ENCODE data around the gene ATG4B.

ATG4B gene

GRCh38 chr2:241613017-241613780 lies 24.3 kb upstream of the ATG4B start:
- no peak for DNase-seq

GRCh38 chr2:241615041-241615440 lies 22.5 kb upstream of the ATG4B start:
- no peak for DNase-seq

- no peak for DNase-seq
Observed at GRCh38 chr2:241615522-241616052, 21.9 kb upstream of the ATG4B start.

GRCh38 chr2:241616168-241617125 lies 21.0 kb upstream of the ATG4B start:
- no peak for DNase-seq

DNA sequence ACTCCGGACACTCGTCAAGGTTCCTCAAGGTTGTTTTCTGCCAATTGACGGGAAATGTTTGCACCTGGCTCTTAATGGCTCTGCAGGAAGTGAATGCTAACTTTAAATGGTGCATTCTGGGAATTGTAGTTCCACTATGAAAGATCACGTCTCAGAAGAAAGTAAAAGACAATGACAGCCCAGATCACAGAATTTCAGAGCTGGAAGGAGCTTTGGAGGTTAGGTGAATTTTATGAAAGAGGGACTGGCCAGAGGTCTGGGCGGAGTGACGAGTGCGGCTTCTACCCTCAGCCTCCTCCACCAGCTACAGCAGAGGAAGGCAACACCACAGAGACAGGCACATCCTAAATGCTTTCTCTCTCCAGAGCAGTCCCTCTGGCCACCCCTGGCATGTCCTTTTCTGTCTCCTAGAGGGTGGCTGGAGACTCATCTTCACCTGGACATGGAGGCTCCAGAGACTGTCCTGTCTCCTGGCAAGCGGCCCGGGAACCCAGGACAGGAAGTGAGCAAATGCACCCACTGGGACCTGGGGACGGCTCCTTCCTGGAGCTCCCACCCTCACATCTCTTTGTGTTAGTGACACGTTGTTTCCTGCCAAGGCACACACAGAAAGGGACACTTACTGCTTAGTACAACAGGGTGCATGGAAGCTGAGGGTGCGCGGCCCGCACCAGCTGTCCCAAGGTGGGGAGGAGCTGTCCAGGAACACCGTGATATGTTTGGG lies 19.9 kb upstream of the ATG4B start:
- peak; percentile 10 for DNase-seq

DNA sequence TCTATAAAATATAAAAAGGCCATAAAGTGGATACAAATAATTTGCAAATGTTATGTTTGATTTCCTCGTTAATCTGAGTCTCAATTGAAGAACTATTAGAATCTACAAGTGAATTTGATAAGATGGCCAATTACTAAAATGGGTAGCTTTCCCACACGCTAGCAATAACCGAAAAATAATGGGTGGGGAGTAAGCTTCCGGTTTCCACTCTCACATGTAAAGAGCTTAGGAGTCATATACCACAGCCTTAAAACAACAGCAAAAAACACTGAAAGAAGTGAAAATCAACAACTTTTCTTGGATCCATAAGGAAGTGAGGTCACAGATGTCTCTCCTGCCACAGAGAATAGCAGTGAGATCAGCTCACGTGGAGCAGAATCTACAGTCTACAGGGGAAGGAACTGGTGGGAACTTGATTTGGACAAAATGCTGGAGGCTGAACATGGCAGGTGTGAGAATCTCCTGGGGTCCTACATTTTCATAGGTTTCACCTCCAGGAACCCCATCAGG lies 19.1 kb upstream of the ATG4B start:
- no peak for DNase-seq

GRCh38 chr2:241618829-241619228 lies 18.7 kb upstream of the ATG4B start:
- DNase-seq: no peak

DNA sequence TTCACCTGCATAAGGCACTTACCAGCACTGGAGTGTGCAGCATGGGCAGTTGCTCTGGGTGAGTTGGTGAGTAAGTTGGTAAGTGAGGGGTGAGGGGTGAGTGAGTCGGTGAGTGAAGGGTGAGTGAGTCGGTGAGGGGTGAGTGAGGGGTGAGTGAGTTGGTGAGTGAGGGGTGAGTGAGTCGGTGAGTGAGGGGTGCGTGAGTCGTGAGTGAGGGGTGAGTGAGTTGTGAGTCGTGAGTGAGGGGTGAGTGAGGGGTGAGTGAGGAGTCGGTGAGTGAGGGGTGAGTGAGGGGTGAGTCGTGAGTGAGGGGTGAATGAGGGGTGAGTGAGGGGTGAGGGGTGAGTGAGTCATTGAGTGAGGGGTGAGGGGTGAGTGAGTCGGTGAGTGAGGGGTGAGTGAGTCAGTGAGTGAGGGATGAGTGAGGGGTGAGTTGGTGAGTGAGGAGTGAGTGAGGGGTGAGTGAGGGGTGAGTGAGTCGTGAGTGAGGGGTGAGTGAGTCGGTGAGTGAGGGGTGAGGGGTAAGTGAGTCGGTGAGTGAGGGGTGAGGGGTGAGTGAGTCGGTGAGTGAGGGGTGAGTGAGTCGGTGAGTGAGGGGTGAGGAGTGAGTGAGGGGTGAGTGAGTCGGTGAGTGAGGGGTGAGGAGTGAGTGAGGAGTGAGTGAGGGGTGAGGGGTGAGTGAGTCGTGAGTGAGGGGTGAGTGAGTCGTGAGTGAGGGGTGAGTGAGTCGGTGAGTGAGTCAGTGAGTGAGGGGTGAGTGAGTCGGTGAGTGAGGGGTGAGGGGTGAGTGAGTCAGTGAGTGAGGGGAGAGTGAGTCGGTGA lies 17.7 kb upstream of the ATG4B start:
- DNase-seq: no peak

DNA sequence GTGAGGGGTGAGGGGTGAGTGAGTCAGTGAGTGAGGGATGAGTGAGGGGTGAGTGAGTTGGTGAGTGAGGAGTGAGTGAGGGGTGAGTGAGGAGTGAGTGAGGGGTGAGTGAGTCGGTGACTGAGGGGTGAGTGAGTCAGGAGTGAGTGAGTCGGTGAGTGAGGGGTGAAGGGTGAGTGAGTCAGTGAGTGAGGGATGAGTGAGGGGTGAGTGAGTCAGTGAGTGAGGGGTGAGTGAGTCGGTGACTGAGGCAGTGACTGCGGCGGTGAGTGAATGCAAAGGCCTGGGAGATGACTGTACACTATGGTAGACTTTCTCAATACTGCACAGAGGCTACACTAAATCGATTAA lies 17.1 kb upstream of the ATG4B start:
- no peak for DNase-seq

- no peak for DNase-seq
Observed at GRCh38 chr2:241627675-241628074, 9.8 kb upstream of the ATG4B start.

- no peak for DNase-seq
Observed at GRCh38 chr2:241629762-241630435, 7.6 kb upstream of the ATG4B start.

DNA sequence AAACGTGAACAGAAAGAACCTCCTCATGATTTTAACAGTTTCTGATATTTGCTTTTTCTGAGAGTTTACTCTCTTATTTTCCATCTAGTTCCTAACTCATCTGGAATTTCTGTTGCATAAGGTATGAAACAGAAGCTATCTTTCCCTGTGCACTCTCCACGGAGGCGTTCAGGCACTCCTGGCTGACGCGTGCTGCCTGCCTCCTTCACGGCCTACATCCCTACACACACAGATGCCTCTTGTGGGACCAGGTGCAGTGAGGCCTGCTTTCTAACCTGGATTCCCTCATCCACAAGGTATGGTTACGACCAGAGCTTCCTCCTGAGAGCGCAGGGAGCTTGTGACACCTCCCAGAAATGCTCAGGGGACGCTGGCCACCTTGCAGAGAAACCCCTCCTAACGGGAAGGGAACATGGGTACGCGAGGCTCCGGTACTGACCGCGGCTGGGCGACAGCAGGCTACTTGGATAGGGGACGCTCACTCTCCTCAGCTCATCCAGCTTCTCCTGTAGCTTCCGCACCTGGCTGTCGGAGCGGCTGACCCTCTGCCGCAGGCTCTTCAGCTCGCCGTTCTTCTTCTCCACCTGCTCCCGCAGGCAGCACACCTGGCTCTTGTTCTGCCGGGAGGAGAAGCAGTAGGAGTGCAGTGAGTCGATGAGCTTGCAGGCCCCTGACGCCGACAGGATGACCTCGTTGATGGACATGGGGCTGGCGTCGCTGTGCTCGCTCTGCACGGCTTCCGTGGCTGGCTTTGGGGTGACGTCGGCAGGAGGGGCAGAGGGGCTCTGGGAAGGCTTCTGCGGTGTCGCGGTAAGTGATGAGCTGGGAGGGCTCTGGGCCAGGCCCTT lies 4.8 kb upstream of the ATG4B start:
- DNase-seq: no peak

DNA sequence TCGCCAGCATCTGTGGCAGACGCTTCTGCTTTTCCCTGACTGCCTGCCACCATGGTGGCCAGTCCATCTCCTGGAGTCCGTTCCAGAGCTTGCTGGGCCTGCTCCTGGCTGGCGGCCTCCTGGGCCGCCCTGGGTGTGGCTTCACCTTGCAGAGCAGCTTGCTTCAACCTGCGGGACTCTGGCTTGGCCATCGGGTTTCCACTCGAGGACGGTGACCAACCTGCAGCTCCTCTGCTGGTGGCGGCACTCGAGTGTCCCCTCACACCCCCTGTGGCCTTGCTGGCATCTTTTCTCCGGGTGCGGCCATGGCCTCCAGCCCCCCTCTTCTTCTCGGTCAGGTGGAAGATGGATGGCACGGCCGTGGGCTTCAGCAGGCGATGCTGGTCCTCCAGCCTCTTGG lies 3.9 kb upstream of the ATG4B start:
- DNase-seq: no peak

DNA sequence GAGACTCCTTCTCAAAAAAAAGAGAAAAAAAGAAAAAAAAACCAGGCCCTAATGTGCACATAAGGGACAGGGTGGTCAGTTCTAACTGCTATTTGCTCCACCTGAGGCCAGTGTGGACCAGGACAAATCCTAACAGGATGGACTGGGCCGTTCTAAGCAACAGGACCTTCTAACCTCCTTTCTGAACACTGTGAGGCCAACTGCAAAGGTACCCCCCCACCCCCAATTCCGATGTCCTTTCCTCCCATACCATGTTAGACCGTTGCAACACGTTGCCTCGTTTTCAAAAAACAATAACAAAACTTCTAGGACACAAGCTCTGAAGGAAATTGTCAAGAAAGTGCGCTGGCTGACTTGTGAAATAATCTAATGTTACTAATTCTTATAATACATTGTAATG lies 1.7 kb upstream of the ATG4B start:
- DNase-seq: no peak

DNA sequence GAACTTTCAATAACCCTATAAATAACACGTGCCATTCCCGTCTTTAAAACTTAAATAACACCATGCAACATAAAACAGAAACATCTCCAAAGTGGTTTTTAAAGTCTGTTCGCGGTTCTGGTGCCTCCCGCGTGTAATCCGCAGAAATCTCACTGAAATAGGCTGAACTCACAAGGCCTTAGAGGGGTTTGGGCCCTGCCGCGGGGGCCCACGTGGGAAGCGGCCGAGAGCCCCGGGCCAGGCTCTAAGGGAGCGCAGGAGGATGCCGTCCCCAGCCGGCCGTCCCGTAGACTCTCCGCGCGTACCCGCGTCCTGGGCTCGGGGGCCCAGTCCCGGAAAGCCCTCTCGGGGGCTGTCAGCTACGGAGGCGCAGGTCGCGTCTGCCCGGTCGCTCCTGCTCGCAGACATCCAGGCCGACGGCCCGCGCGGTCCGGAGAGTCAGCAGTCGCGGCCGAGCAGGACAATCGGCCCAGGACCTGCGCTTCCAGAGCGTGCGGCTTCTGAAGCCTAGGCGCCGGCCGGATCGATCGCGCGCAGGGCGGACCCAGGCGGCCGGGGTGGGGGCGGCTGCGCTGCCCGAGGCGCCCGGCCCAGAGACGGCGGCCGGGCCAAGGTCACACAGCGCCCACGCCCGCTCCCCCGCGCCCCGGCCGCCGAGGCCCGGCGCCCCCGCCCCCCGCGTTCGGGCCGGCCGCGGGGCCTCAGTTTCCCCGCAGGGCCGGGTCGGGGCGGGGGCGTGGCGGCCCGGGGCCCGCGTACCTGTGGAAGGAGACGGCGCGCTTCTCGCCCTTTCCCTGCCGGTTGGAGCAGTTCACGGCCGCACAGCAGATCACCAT lies 1.1 kb upstream of the ATG4B start:
- peak; percentile 18 for DNase-seq

DNA sequence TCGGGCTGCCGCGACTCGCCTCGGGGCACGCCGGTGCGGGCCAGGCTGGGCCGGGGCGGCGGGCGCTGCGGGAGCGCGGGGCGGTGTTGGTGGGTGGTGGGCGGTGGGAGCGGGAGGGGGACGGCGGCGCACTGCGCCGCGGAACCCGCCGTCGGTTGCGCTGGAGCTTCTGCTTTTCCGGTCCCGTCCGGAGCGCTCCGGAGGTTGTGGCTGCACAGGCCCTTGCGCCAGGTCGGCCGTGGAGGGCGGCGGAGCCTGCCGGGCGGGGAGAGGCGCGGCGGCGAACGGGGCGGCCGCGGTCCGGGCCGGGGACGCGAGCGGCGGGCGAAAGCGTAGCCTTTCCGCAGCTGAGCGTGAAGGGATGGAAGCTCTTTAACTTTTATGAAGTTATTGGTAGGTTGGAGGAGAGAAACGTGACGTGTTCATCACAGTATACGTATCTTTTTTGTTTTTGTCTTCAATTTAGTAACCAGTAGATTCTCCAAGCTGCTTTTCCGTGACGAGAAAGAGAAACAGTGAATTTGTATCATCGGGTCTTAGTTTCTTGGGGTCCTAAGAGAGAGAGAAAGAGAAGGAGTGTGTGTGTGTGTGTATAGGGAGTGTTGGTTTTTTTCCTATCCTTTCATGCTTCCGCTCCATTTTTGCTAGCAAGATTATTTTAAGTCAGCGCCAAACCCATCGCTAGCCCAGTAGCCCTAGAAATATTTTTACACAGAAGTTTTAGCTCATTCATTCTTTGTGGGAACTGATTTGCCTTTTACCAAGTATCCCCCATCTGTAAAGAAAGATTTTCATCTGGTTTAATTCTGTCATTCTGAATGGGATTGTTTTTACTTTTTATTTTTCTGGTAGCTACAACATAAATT lies 535 bp downstream of the ATG4B start:
- no peak for DNase-seq

DNA sequence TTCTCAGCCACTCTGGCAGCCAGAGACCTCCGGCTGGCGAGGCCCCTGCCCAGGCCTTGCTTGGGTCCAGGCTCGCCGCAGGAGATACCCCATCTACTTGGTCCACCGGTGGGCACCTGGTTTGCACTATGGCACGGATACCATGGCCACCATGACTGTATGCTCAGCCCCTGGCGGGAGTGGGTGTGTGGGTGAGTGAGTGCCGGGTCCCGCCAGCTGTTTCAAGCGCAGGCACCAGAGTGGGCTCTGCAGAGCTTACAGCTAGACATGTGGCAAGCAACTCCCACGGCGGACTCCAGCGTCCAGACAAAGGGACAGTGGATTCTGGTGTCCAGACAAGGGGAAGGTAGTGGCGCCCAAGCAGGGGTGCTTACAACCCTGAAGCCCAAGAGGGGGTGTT lies 1.4 kb downstream of the ATG4B start:
- DNase-seq: no peak

- no peak for DNase-seq
Observed at GRCh38 chr2:241639385-241639784, 1.9 kb downstream of the ATG4B start.

Measured in activated effector memory CD4-positive, alpha-beta T cell treated with Interleukin-2 at 50 U/mL for 16 hours (primary cell).